Measurements from ENCODE around the gene ADARB2.

DNA sequence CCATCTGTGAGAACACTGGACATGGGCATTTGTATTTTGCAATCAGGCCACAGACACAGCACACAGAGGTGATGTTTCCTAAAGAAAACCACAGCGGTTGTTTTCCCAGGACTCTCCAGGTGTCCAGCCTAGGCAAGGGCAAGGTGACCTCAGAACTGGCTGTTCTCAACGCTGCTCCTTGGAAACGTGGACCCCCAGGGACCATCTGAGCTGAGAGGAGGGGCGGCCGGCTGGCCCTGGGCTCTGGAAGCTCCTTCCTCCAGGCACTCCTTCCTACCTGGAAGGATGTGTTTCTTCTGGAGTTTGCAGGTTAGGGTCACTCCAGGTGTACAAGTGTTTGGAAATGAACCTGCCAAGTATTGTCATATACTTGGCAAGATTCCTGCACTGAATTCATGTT is 103.1 kb downstream of the ADARB2 start:
- TF ChIP-seq POLR2A (IDR thresholded peaks at IDR 0.05): no peak
- TF ChIP-seq, protein P1, sequence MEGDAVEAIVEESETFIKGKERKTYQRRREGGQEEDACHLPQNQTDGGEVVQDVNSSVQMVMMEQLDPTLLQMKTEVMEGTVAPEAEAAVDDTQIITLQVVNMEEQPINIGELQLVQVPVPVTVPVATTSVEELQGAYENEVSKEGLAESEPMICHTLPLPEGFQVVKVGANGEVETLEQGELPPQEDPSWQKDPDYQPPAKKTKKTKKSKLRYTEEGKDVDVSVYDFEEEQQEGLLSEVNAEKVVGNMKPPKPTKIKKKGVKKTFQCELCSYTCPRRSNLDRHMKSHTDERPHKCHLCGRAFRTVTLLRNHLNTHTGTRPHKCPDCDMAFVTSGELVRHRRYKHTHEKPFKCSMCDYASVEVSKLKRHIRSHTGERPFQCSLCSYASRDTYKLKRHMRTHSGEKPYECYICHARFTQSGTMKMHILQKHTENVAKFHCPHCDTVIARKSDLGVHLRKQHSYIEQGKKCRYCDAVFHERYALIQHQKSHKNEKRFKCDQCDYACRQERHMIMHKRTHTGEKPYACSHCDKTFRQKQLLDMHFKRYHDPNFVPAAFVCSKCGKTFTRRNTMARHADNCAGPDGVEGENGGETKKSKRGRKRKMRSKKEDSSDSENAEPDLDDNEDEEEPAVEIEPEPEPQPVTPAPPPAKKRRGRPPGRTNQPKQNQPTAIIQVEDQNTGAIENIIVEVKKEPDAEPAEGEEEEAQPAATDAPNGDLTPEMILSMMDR (IDR thresholded peaks at IDR 0.05): no peak
